Activated T-helper 2 cell treated with anti-CD3 and anti-CD28 coated beads, Interferon-gamma antibody, Interleukin-2, Interleukin-4, amounts not matched to agents 10 μg/mL and 5 μg/mL and 100 μg/mL, durations not matched to agents 14 hours and 24 hours and 36 hours (primary cell): ENCODE results near the gene GIPC1. TPM values are rescaled to one million over a fixed set of nuclear protein-coding genes. Genes with fewer than 3 reads are reported as not detected.

Source experiments
- DNase-seq: peaks from one replicate; pipeline ENCODE4 v3.0.0; 2021; ENCODE audit warnings: low spot score
- H3K27ac Mint-ChIP-seq: one replicate; pipeline ENCODE4 v1.8.0; 2021; ENCODE audit warnings: mixed read lengths
- H3K27me3 Mint-ChIP-seq: one replicate; pipeline ENCODE4 v1.8.0; 2021; ENCODE audit warnings: low read depth, mixed read lengths
- H3K36me3 Mint-ChIP-seq: one replicate; pipeline ENCODE4 v1.8.0; 2021; ENCODE audit warnings: low read depth, mixed read lengths
- H3K4me1 Mint-ChIP-seq: one replicate; pipeline ENCODE4 v1.8.0; 2021; ENCODE audit warnings: low read depth, mixed read lengths
- H3K4me3 Mint-ChIP-seq: one replicate; pipeline ENCODE4 v1.8.0; 2021; ENCODE audit warnings: low read depth, mild to moderate bottlenecking, moderate library complexity, mixed read lengths
- H3K9me3 Mint-ChIP-seq: one replicate; pipeline ENCODE4 v1.8.0; 2021; ENCODE audit warnings: mixed read lengths
- intact Hi-C: fragments of 100-400 bp; cut with micrococcal nuclease; formaldehyde crosslinking; loops from one replicate; pipeline ENCODE4 v1.15.1; 2023
- total RNA-seq: library from RNA; stranded (reverse); gene quantifications from 2 replicates; pipeline ENCODE4 v1.2.3, GENCODE V29; 2022

Gene GIPC1
- total RNA-seq, 1 donor from 2014 or later = 39.2 TPM

- H3K27me3 Mint-ChIP-seq = no peaks in the 10 kb centered on the region
- peak; percentile 100 for DNase-seq
- intact Hi-C loops = loop anchor here (1.0 kb wide), 1 partner anchor 11 kb away; the partner anchor contains the start of gene DNAJB1
- H3K4me1 Mint-ChIP-seq = peaks cover 17% of the 10 kb centered on the region
- peaks cover 4% of the 10 kb centered on the region for H3K36me3 Mint-ChIP-seq
- H3K27ac Mint-ChIP-seq = peak within 1 kb of the TSS; percentile 97
- H3K4me3 Mint-ChIP-seq = peak within 1 kb of the TSS; percentile 95
- no peaks in the 10 kb centered on the region for H3K9me3 Mint-ChIP-seq
Observed at GRCh38 chr19:14529254-14530004, 33.5 kb upstream of the GIPC1 start, which contains the start of gene TECR. TECR (plus strand) TSS chr19:14529594; CDS start chr19:14529697, 103 bp downstream.

DNA sequence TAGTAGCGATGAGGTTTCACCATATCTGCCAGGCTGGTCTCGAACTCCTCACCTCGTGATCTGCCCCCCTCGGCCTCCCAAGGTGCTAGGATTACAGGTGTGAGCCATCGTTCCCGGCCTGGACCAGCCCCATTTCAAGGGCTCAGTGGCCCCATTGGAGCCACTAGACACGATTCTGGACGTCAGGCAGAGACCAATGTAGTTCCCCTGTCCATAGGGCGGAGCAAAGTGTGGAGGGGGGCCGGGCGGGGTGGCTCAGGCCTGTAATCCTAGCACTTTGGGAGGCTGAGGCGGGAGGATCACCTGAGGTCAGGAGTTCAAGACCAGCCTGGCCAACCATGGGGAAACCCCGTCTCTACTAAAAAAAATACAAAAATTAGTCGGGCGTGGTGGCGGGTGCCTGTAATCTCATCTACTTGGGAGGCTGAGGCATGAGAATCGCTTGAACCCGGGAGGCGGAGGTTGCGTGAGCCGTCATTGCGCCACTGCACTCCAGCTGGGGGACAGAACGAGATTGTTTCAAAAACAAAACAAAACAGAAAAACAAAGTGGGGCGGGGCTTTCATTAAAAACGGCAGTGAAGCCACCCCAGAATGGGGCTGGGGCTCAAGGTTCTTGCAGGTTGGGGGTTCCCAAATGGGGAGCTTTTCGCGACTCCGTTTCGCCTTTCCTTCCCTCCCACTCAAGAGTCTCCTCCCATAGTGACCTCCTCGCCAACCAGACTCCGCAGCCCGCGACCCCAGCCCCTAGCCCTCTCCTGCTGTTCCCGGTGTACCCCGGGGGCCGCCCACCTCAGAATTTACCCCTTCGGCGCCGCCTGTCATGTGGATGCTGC is 32.7 kb upstream of the GIPC1 start:
- peak overlapping the region; percentile 95 for H3K4me3 Mint-ChIP-seq
- H3K36me3 Mint-ChIP-seq = peaks cover 4% of the 10 kb centered on the region
- no peaks in the 10 kb centered on the region for H3K9me3 Mint-ChIP-seq
- no peak for DNase-seq
- intact Hi-C loops = loop anchor here (1.0 kb wide), 1 partner anchor 10 kb away; the partner anchor contains the start of gene DNAJB1
- no peaks in the 10 kb centered on the region for H3K27me3 Mint-ChIP-seq
- H3K27ac Mint-ChIP-seq = peak overlapping the region; percentile 97
- H3K4me1 Mint-ChIP-seq = peaks cover 20% of the 10 kb centered on the region

DNA sequence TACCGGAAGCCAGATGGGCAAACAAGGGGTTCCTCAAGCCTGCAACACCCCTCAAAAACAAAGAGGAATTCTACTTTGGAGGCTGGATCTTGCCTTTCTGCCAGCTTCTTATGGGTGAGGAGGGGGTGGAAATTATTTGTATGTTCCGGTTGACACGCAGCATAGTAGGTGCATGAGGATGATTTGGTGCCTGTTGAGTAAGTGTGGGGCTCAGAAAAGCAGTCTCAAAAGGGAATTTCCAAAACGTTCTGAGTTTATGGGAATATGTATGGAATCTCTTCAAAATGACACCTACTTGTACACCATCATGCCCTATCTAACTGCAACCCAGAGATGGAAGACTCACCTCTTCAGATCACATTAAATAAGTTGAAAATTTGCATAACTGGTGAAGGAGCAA is 30.5 kb upstream of the GIPC1 start:
- Mint-ChIP-seq H3K4me1 (peaks cover 31% of the 10 kb centered on the region), H3K36me3 (no peaks in the 10 kb centered on the region), H3K9me3 (no peaks in the 10 kb centered on the region), H3K4me3 (no peak overlapping the region), H3K27me3 (no peaks in the 10 kb centered on the region), H3K27ac (no peak overlapping the region)
- no peak for DNase-seq
- intact Hi-C loops = no loop called here

- intact Hi-C loops = no loop called here
- Mint-ChIP-seq H3K9me3 (no peaks in the 10 kb centered on the region), H3K36me3 (no peaks in the 10 kb centered on the region), H3K4me3 (no peak overlapping the region), H3K27me3 (no peaks in the 10 kb centered on the region), H3K27ac (no peak overlapping the region), H3K4me1 (peaks cover 27% of the 10 kb centered on the region)
- DNase-seq = no peak
Observed at GRCh38 chr19:14525729-14526128, 29.8 kb upstream of the GIPC1 start.

DNA sequence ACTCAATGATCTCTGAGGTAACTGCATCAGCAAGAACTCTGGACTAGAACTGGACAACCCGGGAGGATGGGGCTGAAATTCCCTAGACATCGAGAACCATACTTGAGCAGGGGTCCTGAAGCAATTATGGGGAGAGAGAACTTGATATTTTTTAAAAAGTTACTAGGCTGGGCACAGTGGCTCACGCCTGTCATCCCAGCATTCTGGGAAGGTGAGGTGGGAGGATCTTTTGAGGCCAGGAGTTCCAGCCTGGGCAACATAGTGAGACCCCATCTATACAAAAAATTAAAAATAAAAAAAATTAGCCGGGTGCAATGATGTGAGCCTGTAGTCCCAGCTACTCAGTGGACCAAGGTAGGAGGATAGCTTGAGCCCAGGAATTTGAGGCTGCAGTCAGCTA is 24.6 kb upstream of the GIPC1 start:
- Mint-ChIP-seq H3K4me1 (peaks cover 46% of the 10 kb centered on the region), H3K27me3 (no peaks in the 10 kb centered on the region), H3K27ac (peak overlapping the region; percentile 93), H3K4me3 (no peak overlapping the region), H3K36me3 (peaks cover 22% of the 10 kb centered on the region), H3K9me3 (no peaks in the 10 kb centered on the region)
- DNase-seq = no peak
- intact Hi-C loops = no loop called here

DNA sequence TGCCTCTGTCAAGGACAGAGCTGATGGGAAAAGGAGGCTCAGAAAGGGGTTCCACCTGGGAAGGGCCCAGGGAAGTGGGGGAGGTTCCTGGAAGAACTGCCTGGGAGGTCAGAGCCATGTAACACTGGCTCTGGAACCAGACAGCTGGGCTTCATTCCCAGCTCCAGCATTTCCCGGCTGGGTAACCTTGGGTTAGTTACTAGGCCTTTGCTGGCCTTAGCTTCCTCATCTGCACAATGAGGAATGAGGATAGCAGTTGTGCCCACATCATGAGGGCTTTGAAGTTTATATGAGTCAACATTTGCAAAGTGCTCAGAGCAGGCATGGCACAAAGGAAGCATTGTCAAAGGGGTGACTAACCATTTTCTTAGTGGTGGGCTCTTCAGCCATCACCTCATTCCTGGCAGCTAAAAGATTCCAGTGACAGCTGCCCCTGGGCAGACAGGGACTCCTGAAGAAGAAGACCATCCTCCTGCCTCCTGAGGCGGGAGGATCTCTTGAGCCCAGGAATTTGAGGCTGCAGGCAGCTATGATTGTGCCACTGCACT is 24.0 kb upstream of the GIPC1 start:
- H3K4me3 Mint-ChIP-seq = peak overlapping the region; percentile 81
- peak overlapping the region; percentile 93 for H3K27ac Mint-ChIP-seq
- intact Hi-C loops = loop anchor here (10.0 kb wide), 1 partner anchor 1355 kb away; no protein-coding TSS in a partner anchor
- H3K27me3 Mint-ChIP-seq = no peaks in the 10 kb centered on the region
- peaks cover 28% of the 10 kb centered on the region for H3K36me3 Mint-ChIP-seq
- no peaks in the 10 kb centered on the region for H3K9me3 Mint-ChIP-seq
- peaks cover 52% of the 10 kb centered on the region for H3K4me1 Mint-ChIP-seq
- no peak for DNase-seq

GRCh38 chr19:14519245-14519859 is 23.4 kb upstream of the GIPC1 start:
- intact Hi-C loops = loop anchor here (10.0 kb wide), 1 partner anchor 1355 kb away; no protein-coding TSS in a partner anchor
- H3K4me3 Mint-ChIP-seq = peak overlapping the region; percentile 81

GRCh38 chr19:14517840-14518505 is 22.0 kb upstream of the GIPC1 start, which contains the start of gene DNAJB1:
DNAJB1 (minus strand) TSS chr19:14518397; CDS start chr19:14518349, 48 bp downstream.
- H3K4me1 Mint-ChIP-seq = peaks cover 52% of the 10 kb centered on the region
- no peaks in the 10 kb centered on the region for H3K9me3 Mint-ChIP-seq
- H3K27ac Mint-ChIP-seq = peak within 1 kb of the TSS; percentile 94
- intact Hi-C loops = loop anchor here (1.0 to 10.0 kb wide), 2 partner anchors 11 to 1353 kb away; partner anchors contain the start of gene TECR
- H3K4me3 Mint-ChIP-seq = peak within 1 kb of the TSS; percentile 88
- no peaks in the 10 kb centered on the region for H3K27me3 Mint-ChIP-seq
- H3K36me3 Mint-ChIP-seq = peaks cover 45% of the 10 kb centered on the region
- no peak for DNase-seq

More at GRCh38 chr19:14519245-14519859, 23.4 kb upstream of the GIPC1 start:
- H3K27me3 Mint-ChIP-seq = no peaks in the 10 kb centered on the region
- peaks cover 34% of the 10 kb centered on the region for H3K36me3 Mint-ChIP-seq
- no peaks in the 10 kb centered on the region for H3K9me3 Mint-ChIP-seq
- no peak for DNase-seq
- peak overlapping the region; percentile 94 for H3K27ac Mint-ChIP-seq
- H3K4me1 Mint-ChIP-seq = peaks cover 57% of the 10 kb centered on the region

DNA sequence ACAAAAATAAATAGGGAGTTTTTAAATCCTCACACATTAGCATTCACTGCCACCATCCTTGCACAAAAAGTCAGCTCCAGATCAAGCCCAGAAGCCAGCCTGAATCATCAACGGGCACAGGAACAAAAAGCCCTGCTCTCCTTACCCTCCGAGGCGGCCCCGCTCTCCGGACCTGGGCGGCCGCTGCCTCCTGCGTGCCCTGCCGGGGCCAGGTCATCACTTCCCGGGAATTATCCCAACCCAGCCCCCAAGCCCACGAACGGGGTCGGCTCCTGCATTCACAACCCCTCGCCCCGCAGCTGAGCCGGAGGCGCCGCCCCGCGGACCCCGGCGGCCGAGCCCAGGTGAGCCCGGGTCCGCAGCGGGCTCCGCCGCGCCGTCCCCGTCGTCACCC is 21.5 kb upstream of the GIPC1 start:
- H3K4me3 Mint-ChIP-seq = peak overlapping the region; percentile 82
- intact Hi-C loops = loop anchor here (10.0 kb wide), 1 partner anchor 1353 kb away; no protein-coding TSS in a partner anchor
- H3K9me3 Mint-ChIP-seq = no peaks in the 10 kb centered on the region
- peak overlapping the region; percentile 78 for H3K27ac Mint-ChIP-seq
- peaks cover 45% of the 10 kb centered on the region for H3K36me3 Mint-ChIP-seq
- H3K4me1 Mint-ChIP-seq = peaks cover 47% of the 10 kb centered on the region
- DNase-seq = no peak
- H3K27me3 Mint-ChIP-seq = no peaks in the 10 kb centered on the region

DNA sequence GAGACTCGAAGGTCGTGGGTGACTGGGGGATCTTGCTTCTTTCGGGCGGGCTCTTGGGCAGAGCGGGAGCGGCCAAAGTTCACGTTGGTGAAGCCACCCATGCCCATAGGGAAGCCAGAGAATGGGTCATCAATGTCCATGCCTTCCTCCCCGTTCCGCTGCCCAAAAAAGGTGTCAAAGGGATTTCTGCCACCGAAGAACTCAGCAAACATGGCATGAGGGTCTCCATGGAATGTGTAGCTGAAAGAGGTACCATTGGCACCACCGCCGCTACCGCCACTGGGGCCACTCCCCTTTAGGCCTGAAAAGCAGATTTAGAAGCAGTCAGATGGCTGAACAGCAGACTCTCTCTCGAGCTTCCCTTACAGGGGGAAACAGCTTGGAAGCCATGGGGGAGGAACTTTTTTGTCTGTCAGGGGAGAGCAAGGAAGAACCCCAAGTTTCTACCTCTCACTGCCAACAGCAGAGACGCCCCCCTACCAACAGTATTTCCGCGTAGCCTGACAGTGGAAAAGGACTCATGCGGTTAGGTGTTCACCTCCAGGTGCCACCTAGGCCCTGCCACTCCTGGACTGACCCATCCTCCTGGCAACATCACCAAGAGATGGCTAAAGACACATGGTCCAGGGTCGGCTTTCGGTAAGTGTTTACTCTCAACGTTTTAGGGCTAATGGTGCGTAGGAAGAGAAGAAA is 21.0 kb upstream of the GIPC1 start:
- Mint-ChIP-seq H3K27me3 (no peaks in the 10 kb centered on the region), H3K9me3 (no peaks in the 10 kb centered on the region), H3K36me3 (peaks cover 45% of the 10 kb centered on the region), H3K27ac (peak overlapping the region; percentile 78), H3K4me1 (peaks cover 42% of the 10 kb centered on the region), H3K4me3 (peak overlapping the region; percentile 82)
- intact Hi-C loops = loop anchor here (10.0 kb wide), 1 partner anchor 1352 kb away; no protein-coding TSS in a partner anchor
- no peak for DNase-seq

DNA sequence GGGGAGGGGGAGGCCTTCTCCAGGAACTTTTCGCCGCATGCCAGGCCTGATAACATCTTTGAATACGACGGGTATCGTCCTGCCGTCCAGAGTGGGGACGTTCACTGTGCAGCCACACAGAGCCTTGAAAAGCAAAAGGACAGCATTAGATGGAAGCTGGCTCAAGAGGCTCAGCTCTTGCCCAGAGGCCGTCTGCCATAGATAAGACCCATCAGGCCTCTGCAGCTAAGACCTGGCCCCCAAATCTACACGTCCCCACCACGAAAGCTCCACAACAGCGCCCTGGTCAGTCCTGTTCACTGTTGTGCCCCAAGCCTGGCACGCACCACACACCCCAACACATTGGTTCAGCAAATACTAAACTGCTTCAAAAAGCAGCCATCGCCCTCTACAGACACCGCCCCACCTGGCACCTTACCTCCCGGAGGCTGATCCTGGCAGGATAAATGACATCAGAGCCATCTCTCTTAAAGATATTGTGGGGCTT is 20.2 kb upstream of the GIPC1 start:
- H3K36me3 Mint-ChIP-seq = peaks cover 45% of the 10 kb centered on the region
- no peaks in the 10 kb centered on the region for H3K9me3 Mint-ChIP-seq
- intact Hi-C loops = loop anchor here (10.0 kb wide), 1 partner anchor 1351 kb away; no protein-coding TSS in a partner anchor
- H3K4me1 Mint-ChIP-seq = peaks cover 42% of the 10 kb centered on the region
- no peaks in the 10 kb centered on the region for H3K27me3 Mint-ChIP-seq
- H3K27ac Mint-ChIP-seq = peak overlapping the region; percentile 14
- H3K4me3 Mint-ChIP-seq = peak overlapping the region; percentile 82
- no peak for DNase-seq
